Breast epithelium (tissue), 3 donors: ENCODE data around the gene BRI3.

Source experiments
- POLR2A ChIP-seq: fragments of 450-650 bp; IDR thresholded peaks from one replicate; pipeline ENCODE4 v1.6.1; 2016; ENCODE audit warnings: antibody characterized with exemption, mild to moderate bottlenecking, moderate library complexity
- TF ChIP-seq, protein P1 (sequence below), 3 donors: fragments of 450-650 bp; IDR thresholded peaks; one replicate each; pipeline ENCODE4 v1.5.1; 2016 to 2017; ENCODE audit warnings: antibody characterized with exemption in 3 of 3, mild to moderate bottlenecking in 3 of 3, moderate library complexity in 3 of 3

DNA sequence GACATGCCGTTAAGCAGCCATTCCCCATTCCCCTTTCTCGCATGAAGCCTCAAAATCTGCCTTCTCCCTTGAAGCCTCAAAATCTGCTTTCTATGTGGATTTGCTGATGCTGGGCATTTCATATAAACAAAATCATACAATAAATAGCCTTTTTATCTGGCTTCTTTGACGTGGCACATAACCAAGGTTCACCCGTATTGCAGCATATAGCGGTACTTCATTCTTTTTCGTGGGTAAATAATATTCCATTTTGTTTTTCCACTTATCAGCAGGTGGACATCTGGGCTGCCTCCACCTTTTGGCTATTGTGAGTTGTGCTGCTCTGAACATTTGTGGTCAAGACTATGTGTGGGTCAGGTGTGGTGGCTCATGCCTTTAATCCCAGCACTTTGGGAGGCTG lies 57.0 kb downstream of the BRI3 start:
- TF ChIP-seq, protein P1, sequence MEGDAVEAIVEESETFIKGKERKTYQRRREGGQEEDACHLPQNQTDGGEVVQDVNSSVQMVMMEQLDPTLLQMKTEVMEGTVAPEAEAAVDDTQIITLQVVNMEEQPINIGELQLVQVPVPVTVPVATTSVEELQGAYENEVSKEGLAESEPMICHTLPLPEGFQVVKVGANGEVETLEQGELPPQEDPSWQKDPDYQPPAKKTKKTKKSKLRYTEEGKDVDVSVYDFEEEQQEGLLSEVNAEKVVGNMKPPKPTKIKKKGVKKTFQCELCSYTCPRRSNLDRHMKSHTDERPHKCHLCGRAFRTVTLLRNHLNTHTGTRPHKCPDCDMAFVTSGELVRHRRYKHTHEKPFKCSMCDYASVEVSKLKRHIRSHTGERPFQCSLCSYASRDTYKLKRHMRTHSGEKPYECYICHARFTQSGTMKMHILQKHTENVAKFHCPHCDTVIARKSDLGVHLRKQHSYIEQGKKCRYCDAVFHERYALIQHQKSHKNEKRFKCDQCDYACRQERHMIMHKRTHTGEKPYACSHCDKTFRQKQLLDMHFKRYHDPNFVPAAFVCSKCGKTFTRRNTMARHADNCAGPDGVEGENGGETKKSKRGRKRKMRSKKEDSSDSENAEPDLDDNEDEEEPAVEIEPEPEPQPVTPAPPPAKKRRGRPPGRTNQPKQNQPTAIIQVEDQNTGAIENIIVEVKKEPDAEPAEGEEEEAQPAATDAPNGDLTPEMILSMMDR (IDR thresholded peaks at IDR 0.05) = no peak
- no peak for TF ChIP-seq POLR2A
